GM21381 (cell line): ENCODE measurements around the gene C1QTNF6.

Experiments used
- ATAC-seq: cut with Tn5 transposase; IDR thresholded peaks from one replicate; pipeline ENCODE4 v1.9.1; 2021; ENCODE audit warnings: mild to moderate bottlenecking, moderate library complexity; ENCODE audit not compliant: unreplicated experiment

C1QTNF6 gene

DNA sequence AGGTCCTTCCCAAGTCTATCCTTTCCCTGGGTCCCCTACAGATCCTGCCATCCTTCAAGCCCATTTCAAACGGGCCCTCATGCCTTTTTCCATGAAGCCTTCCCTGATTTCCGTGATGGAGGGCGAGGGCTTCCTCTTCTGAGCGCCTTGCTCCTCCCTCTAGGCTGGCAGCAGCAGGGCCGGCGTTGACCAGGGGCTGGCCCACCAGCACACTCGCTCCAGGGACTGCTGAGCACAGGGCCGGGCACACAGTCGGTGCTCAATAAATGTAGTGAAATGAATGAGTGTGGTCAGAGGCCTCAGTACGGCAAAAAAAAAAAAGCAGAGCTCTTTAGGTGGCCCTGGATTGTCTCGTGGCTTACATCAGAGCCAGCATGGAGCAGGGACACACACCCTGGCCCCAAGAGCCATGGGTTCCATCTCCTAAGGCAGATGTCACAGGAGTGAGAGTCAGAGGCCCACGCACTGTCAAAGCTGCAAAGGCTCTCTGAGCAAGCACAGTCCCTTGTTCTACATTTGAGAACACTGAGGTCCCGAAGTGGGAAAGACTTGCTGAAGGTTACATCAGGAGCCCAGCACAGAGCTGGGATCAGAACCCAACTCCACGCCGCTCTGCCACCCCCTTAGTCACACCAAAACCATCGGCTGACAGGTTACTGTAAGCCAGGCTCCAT is 41.4 kb downstream of the C1QTNF6 start:
- no peak for ATAC-seq

- ATAC-seq = no peak
Measured at GRCh38 chr22:37146051-37146385, 42.0 kb downstream of the C1QTNF6 start.

DNA sequence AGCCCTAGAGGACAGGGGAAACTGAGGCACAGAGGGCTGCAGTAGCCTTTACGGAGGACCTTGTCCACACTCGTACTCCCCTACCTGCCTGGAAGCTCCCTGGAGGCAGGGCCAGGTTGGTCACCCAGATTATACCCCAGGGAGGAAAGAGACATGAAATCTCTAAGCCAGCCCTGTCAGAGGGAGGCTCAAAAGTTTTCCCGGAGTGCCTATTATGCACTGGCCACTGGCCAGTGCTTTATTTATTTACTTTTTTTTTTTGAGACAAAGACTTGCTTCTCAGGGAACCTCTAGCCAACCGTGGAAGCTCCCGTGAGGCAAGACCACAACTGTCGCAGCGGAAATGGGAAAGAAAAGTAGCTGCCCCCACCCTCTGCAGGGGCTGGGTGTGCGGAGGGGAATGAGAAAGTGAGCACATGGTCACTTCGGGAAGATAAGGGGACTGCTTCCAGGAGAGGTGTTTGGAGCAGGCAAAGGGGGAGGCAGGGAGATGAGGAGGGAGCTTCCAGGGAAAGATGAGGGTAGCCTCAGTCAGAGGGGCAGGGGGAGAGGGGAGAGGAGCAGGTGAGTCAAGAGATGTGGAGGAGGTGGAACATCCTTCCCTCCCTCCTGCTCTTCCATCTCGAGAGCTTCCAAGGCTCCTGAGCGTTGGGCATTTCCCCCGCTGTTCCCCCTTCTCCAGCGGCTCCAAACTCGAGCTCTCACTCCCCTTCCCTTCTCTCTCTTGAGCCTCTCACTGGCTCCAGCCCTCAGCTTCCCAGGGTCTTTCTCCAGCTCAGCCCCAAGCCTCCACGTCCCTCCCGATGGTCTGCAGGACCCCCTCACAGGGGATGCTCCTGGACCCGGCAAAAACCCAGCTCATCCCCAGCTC is 42.6 kb downstream of the C1QTNF6 start:
- ATAC-seq = no peak

DNA sequence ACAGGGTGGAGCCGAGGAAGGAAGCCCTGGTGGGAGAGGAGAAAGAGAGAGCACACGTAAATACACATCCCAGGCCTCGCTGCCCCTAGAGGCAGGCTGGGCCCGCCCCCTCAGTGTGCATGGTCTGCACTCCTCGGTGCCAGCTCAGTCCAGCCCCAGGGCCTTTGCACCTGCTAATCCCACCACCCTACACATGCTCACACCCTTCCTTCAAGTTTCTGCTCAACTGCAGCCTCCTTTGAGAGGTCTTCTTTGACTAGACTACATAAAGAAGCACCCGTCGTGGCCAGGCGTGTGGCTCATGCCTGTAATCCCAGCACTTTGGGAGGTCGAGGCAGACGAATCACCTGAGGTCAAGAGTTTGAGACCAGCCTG is 43.9 kb downstream of the C1QTNF6 start:
- ATAC-seq = no peak

DNA sequence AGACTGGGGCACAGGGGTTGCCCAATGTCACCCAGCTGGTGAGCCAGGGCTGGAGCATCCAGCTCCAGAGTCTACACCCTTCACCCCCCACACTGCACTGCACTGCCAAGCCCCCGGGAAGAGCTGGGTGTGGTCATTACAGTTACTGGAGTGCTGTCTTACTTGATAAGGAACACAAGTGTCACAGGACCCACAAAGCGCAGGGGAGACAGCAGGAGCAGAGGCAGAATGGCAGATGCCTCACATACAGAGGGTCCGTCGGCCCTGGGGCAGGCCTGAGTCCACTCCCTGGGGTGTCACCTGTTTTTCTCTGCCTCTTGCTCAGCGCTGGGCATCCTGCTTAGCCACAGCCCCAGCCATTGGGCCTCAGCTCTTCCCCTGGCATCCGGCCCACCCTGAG is 46.1 kb downstream of the C1QTNF6 start:
- ATAC-seq = no peak

- ATAC-seq = no peak
Measured at GRCh38 chr22:37141476-37141875, 46.6 kb downstream of the C1QTNF6 start.

DNA sequence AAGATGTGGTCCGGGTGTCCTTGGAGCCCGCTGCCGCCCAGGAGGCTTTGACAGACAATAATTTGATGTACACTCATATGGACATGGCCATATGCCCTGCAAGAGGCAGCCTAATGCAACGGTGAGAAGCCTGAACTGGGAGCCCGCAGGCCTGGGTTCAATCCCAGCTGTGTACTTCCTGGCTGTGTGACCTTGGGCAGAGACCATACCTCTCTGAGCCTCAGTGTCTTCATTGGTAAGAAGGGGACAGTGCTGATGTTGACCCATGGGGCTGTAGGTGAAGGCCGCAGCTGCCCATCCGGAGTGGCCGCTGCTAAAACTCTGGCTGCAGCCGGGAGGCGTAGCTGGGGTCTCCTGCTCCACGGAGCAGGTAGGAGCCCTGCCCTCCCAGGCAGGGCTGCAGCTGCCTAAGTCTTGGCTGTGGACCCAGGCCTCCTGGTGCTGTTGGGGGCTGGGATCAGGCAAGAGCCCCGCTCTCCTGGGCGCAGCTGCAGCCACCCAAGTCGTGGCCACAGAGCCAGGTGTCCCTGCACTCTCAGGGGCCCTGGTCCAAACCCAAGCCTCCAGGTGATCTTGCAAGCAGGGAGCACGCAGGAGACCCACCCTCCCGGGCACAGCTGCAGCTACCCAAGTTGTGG is 47.2 kb downstream of the C1QTNF6 start:
- no peak for ATAC-seq

DNA sequence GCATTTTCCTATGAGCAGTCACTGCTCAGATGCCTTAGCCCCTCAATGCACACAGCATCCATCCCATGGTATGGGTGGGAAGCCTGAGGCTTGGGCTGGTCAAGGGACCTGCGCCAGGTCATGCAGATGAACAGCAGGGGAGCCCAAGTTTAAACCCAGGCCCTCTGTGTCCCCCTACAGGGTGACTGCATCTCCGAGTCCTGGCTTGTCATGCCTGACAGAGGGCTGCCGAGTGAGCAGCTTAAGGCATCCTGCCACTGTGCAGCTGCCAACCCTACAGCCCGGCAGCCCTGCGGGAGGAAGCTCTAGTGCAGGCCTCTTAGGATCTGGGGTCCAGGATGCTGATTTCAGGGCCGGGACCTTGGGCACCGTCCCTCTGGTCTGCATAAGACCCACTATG is 48.3 kb downstream of the C1QTNF6 start:
- ATAC-seq = no peak

DNA sequence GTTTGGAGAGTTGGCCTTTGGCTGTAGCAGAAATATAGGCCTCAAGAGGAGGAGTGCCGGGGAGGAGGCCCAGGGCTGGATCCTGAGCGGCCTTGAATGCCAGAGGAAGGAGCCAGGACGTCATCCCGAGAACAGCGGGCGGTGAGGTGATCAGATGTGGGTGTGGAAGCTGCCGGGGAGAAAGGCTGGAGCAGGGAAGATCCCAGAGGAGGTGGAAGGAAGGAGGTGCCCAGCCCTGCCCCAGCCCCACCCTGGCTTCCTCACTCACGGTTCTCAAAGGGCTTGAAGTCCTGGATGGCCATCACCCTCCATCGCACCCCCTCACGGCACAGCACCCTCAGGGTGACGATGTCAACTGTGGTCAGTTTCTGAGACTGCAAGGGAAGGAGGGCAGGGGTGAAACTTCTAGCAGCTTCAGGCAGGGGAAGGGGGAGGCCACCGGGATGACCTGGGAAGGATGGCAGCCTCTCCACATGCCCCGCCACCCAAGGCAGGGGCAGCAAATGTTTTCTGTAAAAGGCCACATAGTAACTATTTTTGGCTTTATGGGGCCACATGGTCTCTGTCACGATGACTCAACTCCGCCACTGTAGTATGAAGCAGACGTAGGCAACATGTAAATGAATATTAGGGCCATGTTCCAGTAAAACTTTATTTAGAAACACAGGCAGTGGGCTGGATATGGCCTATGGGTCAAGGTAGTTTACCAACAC is 49.0 kb downstream of the C1QTNF6 start:
- ATAC-seq = no peak

GRCh38 chr22:37137903-37138665 is 50.0 kb downstream of the C1QTNF6 start:
- no peak for ATAC-seq

DNA sequence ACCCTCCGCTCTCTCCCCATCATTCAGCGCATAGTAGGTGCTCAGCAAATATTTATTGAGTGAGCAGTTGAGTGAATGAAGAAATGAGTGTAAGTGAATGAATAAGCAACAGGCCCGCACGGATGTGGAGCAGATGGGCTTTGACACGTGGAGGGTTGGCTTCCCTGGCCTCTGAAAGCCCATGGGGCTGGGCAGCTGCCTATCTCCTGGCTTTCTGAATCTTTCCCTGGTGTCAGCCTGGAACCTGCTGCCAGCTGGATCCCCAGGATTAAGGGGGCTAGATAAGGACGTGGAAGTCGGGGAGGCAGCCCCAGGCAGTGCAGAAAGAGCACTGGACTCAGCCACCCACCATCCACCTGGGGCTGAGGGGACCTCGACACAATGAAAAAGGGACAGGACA is 50.9 kb downstream of the C1QTNF6 start:
- no peak for ATAC-seq

DNA sequence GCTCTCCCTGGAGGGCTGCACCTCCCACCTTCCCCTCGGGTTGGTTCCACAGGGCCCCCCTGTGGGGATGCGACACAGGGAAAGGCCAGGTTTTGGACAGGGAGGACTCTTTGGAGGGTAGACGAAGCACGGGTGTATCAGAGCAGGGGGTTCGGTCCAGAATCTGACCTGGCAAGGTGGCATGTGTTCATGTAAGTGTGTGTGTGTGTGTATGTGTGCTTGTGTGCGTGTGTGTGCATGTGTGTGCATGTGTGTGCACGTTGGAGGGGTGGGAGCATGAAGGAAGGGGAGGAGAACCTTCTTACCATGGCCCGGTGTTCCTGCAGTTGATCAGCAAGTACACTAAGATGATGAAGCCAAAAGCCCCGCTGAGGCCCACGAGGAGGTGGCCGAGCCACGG is 53.0 kb downstream of the C1QTNF6 start:
- ATAC-seq = no peak

DNA sequence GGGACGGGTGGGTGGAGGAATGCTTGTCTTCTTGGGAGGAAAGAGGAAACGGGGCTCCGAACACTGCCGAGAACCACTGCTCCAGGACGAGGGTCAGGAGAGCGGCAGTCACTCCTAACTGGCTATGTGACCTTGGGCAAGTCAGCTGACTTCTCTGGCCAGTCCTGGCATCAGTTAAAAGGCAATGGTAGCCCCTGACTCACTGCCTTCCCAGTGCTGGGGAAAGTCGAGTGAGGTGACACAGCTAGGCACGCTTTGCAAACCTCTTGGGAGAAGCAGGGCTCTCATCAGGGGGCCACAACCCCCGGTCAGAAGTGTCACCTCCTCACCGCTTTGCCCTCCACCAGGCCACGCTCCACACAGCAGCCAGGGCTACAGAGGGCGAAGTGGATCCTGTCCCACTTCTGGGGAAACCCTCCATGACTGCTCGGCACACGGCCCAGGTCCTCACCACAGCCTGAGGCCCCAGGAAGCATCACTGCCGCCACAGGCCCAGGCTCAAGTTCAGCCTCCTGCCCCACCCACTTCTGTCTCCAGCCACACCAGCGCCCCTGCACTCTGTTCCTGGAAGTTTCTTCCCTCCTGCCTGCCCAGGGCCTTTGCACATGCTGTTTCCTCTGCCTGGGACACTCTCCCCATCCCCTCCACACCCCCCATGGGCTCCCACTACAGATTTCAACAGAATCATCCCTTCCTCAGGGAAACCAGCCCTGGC is 54.6 kb downstream of the C1QTNF6 start:
- no peak for ATAC-seq

- ATAC-seq = no peak
Measured at GRCh38 chr22:37132773-37133172, 55.3 kb downstream of the C1QTNF6 start.
